Progenitor cell of endocrine pancreas (in vitro differentiated cells): ENCODE data around the gene MEGF6. TPM values are rescaled to one million over a fixed set of nuclear protein-coding genes. Genes with fewer than 3 reads are reported as not detected.

Experiments used
- DNase-seq: peaks from one replicate; pipeline ENCODE4 v3.0.0; 2021; ENCODE audit warnings: low spot score; ENCODE audit not compliant: unreplicated experiment
- H3K27ac Mint-ChIP-seq: 2 replicates; pipeline ENCODE4 v1.8.0; 2021; ENCODE audit warnings: mild to moderate bottlenecking, moderate library complexity, mixed read lengths
- H3K27me3 Mint-ChIP-seq: 2 replicates; pipeline ENCODE4 v1.8.0; 2021; ENCODE audit warnings: mixed read lengths
- H3K36me3 Mint-ChIP-seq: 2 replicates; pipeline ENCODE4 v1.8.0; 2022; ENCODE audit warnings: mixed read lengths; ENCODE audit not compliant: insufficient read depth
- H3K4me1 Mint-ChIP-seq: 2 replicates; pipeline ENCODE4 v1.8.0; 2021; ENCODE audit warnings: low read depth, mixed read lengths
- H3K4me3 Mint-ChIP-seq: 2 replicates; pipeline ENCODE4 v1.8.0; 2021; ENCODE audit warnings: low read depth, mild to moderate bottlenecking, moderate library complexity, mixed read lengths
- H3K9me3 Mint-ChIP-seq: 2 replicates; pipeline ENCODE4 v1.8.0; 2021; ENCODE audit warnings: low read depth, mixed read lengths
- CTCF ChIP-seq: fragments of 200-600 bp; sonication (generic); IDR thresholded peaks from one replicate; pipeline ENCODE4 v1.5.0; 2021; ENCODE audit warnings: antibody characterized with exemption, mild to moderate bottlenecking; ENCODE audit not compliant: unreplicated experiment
- total RNA-seq: library from RNA; stranded (reverse); gene quantifications from 2 replicates; pipeline ENCODE4 v1.2.1, GENCODE V29; 2021

MEGF6 gene
- total RNA-seq, 1 donor from 2014 or later = 83.8 TPM

DNA sequence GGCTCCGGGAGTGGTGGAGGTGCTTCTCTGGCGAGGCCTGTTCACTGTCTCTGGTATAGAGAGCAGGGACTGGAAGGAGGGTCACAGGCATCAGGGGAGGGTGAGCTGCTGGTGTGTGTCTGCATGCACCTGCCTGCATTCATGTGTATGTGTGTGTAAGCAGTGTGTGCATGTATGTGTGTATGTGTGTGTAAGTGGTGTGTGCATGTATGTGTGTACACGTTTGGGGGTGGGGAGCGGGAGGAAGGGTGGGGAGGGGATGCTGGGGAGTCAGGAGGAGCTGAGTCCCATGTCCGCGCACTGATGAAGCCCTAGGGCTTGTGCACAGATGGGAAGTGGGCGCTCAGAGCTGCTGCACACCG lies 107.8 kb downstream of the MEGF6 start:
- no peak overlapping the region for H3K4me3 Mint-ChIP-seq
- no peak for DNase-seq
- no peaks in the 10 kb centered on the region for H3K36me3 Mint-ChIP-seq
- no peak for TF ChIP-seq CTCF
- no peaks in the 10 kb centered on the region for H3K9me3 Mint-ChIP-seq
- no peaks in the 10 kb centered on the region for H3K27me3 Mint-ChIP-seq
- no peak overlapping the region for H3K27ac Mint-ChIP-seq
- H3K4me1 Mint-ChIP-seq = no peaks in the 10 kb centered on the region

GRCh38 chr1:3502641-3503524 lies 108.4 kb downstream of the MEGF6 start:
- H3K36me3 Mint-ChIP-seq = no peaks in the 10 kb centered on the region
- no peaks in the 10 kb centered on the region for H3K9me3 Mint-ChIP-seq
- H3K27me3 Mint-ChIP-seq = no peaks in the 10 kb centered on the region
- no peak overlapping the region for H3K27ac Mint-ChIP-seq
- no peak overlapping the region for H3K4me3 Mint-ChIP-seq
- no peak for TF ChIP-seq CTCF
- no peaks in the 10 kb centered on the region for H3K4me1 Mint-ChIP-seq
- DNase-seq = no peak

DNA sequence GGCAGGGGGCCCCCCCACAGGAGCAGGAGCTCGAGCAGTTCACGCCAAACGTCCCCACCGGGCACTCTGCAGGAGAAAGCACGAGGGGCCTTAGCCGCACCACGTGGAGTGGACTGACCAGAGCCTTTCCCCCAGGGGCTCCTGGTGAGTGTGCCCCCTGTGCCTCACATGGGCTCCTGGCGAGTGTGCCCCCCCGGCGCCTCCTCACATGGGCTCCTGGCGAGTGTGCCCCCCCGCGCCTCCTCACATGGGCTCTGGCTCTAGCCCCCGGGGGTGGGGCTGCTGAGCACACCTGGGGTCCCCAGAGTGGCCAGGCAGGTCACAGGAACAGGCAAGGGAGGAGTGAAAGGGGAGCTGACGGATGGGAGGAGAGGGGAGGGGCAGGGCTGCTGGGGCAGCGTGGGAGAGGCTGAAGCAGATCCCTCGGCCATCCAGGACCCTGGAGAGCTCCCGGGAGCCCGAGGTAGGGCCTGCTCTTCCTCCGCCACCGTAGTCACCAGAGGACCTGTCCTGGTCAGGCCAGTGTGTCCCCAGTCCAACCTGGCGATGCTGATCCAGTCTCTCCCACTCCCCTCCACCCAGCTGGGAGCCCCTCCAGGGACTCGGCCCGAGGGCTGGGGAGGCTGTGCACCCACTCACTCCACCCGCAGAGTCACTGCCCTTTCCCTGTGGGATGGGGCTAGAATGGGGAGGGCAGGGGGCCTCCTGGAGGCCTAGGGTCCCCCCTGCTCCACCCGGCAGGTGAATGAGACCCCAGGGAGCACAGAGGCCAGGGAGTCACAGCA lies 109.3 kb downstream of the MEGF6 start:
- Mint-ChIP-seq H3K9me3 (no peaks in the 10 kb centered on the region), H3K36me3 (no peaks in the 10 kb centered on the region), H3K27me3 (no peaks in the 10 kb centered on the region), H3K4me3 (no peak overlapping the region), H3K4me1 (no peaks in the 10 kb centered on the region), H3K27ac (no peak overlapping the region)
- no peak for TF ChIP-seq CTCF
- peak; percentile 75 for DNase-seq

DNA sequence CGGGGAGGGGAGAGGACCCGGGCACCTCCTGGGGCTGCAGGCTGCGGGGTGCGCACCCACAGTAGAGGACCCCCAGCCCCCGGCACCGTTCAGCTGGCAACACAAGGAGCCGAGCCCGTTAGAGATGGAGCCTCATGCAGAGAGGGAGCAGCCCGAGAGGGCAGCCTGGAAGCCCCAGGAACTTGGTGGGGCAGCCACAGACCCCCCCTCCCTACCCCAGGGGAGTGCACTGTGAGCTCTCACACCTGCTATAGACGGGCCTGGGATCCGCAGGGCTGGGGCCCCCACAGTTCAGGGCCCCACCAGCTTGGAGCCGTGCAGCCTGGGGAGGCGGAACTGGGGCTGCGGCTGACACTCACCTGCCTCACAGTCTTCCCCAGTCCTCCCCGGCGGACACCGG lies 109.9 kb downstream of the MEGF6 start:
- no peak for TF ChIP-seq CTCF
- no peaks in the 10 kb centered on the region for H3K4me1 Mint-ChIP-seq
- no peak overlapping the region for H3K4me3 Mint-ChIP-seq
- H3K27me3 Mint-ChIP-seq = no peaks in the 10 kb centered on the region
- H3K27ac Mint-ChIP-seq = no peak overlapping the region
- no peak for DNase-seq
- no peaks in the 10 kb centered on the region for H3K36me3 Mint-ChIP-seq
- no peaks in the 10 kb centered on the region for H3K9me3 Mint-ChIP-seq

GRCh38 chr1:3500265-3500835 lies 111.0 kb downstream of the MEGF6 start:
- no peak overlapping the region for H3K4me3 Mint-ChIP-seq
- no peak for DNase-seq
- H3K27ac Mint-ChIP-seq = no peak overlapping the region
- H3K36me3 Mint-ChIP-seq = no peaks in the 10 kb centered on the region
- H3K9me3 Mint-ChIP-seq = no peaks in the 10 kb centered on the region
- H3K27me3 Mint-ChIP-seq = no peaks in the 10 kb centered on the region
- no peaks in the 10 kb centered on the region for H3K4me1 Mint-ChIP-seq
- TF ChIP-seq CTCF = no peak
